ENCODE data around the gene SPATS2.
"Not testable (repeated sequence)": the region's sequence is repeated elsewhere in the genome, so short reads cannot be mapped to it uniquely, and the experiment has no call there.

The SPATS2 gene

GRCh38 chr12:49367381-49368239, at the start of gene SPATS2:
SPATS2 (plus strand) TSS chr12:49367462; CDS start chr12:49461013, 93,551 bp downstream.
- H3K27me3 ChIP-seq: no peaks in the 10 kb centered on the region
- H3K9me3 ChIP-seq: no peaks in the 10 kb centered on the region
- peak within 1 kb of the TSS; percentile 82 to 90 for H3K27ac ChIP-seq
- intact Hi-C loops (cut with DNase I; ENCODE audit: low total_unique reads): loop anchor here (5.0 kb wide), 1 partner anchor 375 kb away; the partner anchor contains the start of gene TMBIM6
- no peak for TF ChIP-seq CTCF (IDR thresholded peaks at IDR 0.05)
- no peaks in the 10 kb centered on the region for H3K36me3 ChIP-seq
- H3K4me1 ChIP-seq: peaks cover 0 to 28% (median 16%) of the 10 kb centered on the region in 4 donors
- DNase-seq: peak; percentile 92 to 94
- H3K4me3 ChIP-seq: peak within 1 kb of the TSS; percentile 86 to 93

GRCh38 chr12:49320411-49321103, 46.7 kb upstream of the SPATS2 start:
- peaks cover 0 to 15% (median 10%) of the 10 kb centered on the region in 4 donors for H3K4me1 ChIP-seq
- H3K27ac ChIP-seq; intact Hi-C loops (cut with DNase I; ENCODE audit: low total_unique reads); H3K27me3 ChIP-seq; H3K9me3 ChIP-seq; DNase-seq; H3K36me3 ChIP-seq; H3K4me3 ChIP-seq: not testable (repeated sequence)

- intact Hi-C loops (cut with DNase I; ENCODE audit: low total_unique reads): no loop called here
- no peaks in the 10 kb centered on the region for H3K27me3 ChIP-seq
- peak overlapping the region in 1 of 2 donors; percentile 63 for H3K27ac ChIP-seq
- no peak for DNase-seq
- no peaks in the 10 kb centered on the region for H3K9me3 ChIP-seq
- peaks cover 0 to 15% (median 10%) of the 10 kb centered on the region in 4 donors for H3K4me1 ChIP-seq
- TF ChIP-seq CTCF (IDR thresholded peaks at IDR 0.05): no peak
- no peaks in the 10 kb centered on the region for H3K36me3 ChIP-seq
- peak overlapping the region; percentile 63 to 66 for H3K4me3 ChIP-seq
These were observed 44.9 kb upstream of the SPATS2 start for GRCh38 chr12:49322367-49322707.

- Histone ChIP-seq H3K27me3 (no peaks in the 10 kb centered on the region), H3K27ac (peak within 1 kb of the TSS in 1 of 2 donors; percentile 63), H3K36me3 (no peaks in the 10 kb centered on the region), H3K9me3 (no peaks in the 10 kb centered on the region), H3K4me1 (peaks cover 0 to 15% (median 10%) of the 10 kb centered on the region in 4 donors), H3K4me3 (peak within 1 kb of the TSS; percentile 63 to 66)
- DNase-seq: peak; percentile 97 to 99
- intact Hi-C loops (cut with DNase I; ENCODE audit: low total_unique reads): no loop called here
- peak in 1 of 2 experiments; percentile 16 for TF ChIP-seq CTCF (IDR thresholded peaks at IDR 0.05)
These were observed 44.3 kb upstream of the SPATS2 start, which contains the start of gene TROAP for GRCh38 chr12:49322708-49323523. TROAP (plus strand) TSS chr12:49323255; CDS start chr12:49323609, 354 bp downstream.

GRCh38 chr12:49323524-49324097, 43.7 kb upstream of the SPATS2 start:
- no peak for DNase-seq
- H3K36me3 ChIP-seq: no peaks in the 10 kb centered on the region
- intact Hi-C loops (cut with DNase I; ENCODE audit: low total_unique reads): no loop called here
- no peaks in the 10 kb centered on the region for H3K9me3 ChIP-seq
- peak overlapping the region; percentile 63 to 66 for H3K4me3 ChIP-seq
- H3K4me1 ChIP-seq: peaks cover 0 to 15% (median 10%) of the 10 kb centered on the region in 4 donors
- no peaks in the 10 kb centered on the region for H3K27me3 ChIP-seq
- H3K27ac ChIP-seq: no peak overlapping the region
- TF ChIP-seq CTCF (IDR thresholded peaks at IDR 0.05): no peak
